Glutamatergic neuron (in vitro differentiated cells): ENCODE data around the gene GNAZ. TPM values are rescaled to one million over a fixed set of nuclear protein-coding genes. Genes with fewer than 3 reads are reported as not detected.

Experiments used
- DNase-seq: peaks from one replicate; pipeline ENCODE4 v3.0.0; 2022
- H3K27ac Mint-ChIP-seq: one replicate; pipeline ENCODE4 v1.8.0; 2020; ENCODE audit warnings: mild to moderate bottlenecking, mixed read lengths, inconsistent platforms; ENCODE audit not compliant: unreplicated experiment
- H3K27me3 Mint-ChIP-seq: one replicate; pipeline ENCODE4 v1.8.0; 2020; ENCODE audit warnings: mild to moderate bottlenecking, moderate library complexity, mixed read lengths, inconsistent platforms; ENCODE audit not compliant: unreplicated experiment
- H3K36me3 Mint-ChIP-seq: one replicate; pipeline ENCODE4 v1.8.0; 2020; ENCODE audit warnings: mild to moderate bottlenecking, mixed read lengths, inconsistent platforms; ENCODE audit not compliant: unreplicated experiment
- H3K4me1 Mint-ChIP-seq: one replicate; pipeline ENCODE4 v1.8.0; 2020; ENCODE audit warnings: mild to moderate bottlenecking, low read depth, mixed read lengths, inconsistent platforms; ENCODE audit not compliant: unreplicated experiment
- H3K4me3 Mint-ChIP-seq: one replicate; pipeline ENCODE4 v1.8.0; 2020; ENCODE audit warnings: mild to moderate bottlenecking, mixed read lengths, inconsistent platforms; ENCODE audit not compliant: unreplicated experiment
- H3K9me3 Mint-ChIP-seq: one replicate; pipeline ENCODE4 v1.8.0; 2020; ENCODE audit warnings: mild to moderate bottlenecking, moderate library complexity, mixed read lengths, inconsistent platforms; ENCODE audit not compliant: unreplicated experiment
- CTCF ChIP-seq: fragments of 200-600 bp; sonication (generic); IDR thresholded peaks from one replicate; pipeline ENCODE4 v1.5.0; 2021; ENCODE audit not compliant: partially characterized antibody, unreplicated experiment
- total RNA-seq: library from RNA; stranded (reverse); fragmentation: NEBNext Ultra II Directional; extraction: Animal tissue kit (Norgen Biotek cat#: 25700); gene quantifications from one replicate; pipeline ENCODE4 v1.2.1, GENCODE V29; 2021; ENCODE audit not compliant: unreplicated experiment

Gene GNAZ
- total RNA-seq, 1 donor from 2014 or later: 82.5 TPM

GRCh38 chr22:23106906-23107367 lies 36.6 kb downstream of the GNAZ start:
- TF ChIP-seq CTCF: no peak
- no peak for DNase-seq
- peaks cover 14% of the 10 kb centered on the region for H3K9me3 Mint-ChIP-seq
- H3K36me3 Mint-ChIP-seq: no peaks in the 10 kb centered on the region
- peaks cover 37% of the 10 kb centered on the region for H3K4me1 Mint-ChIP-seq
- H3K27me3 Mint-ChIP-seq: peaks cover 14% of the 10 kb centered on the region
- H3K4me3 Mint-ChIP-seq: no peak overlapping the region
- peak overlapping the region; percentile 86 for H3K27ac Mint-ChIP-seq

- peak overlapping the region; percentile 86 for H3K27ac Mint-ChIP-seq
- H3K27me3 Mint-ChIP-seq: peaks cover 12% of the 10 kb centered on the region
- H3K9me3 Mint-ChIP-seq: peaks cover 20% of the 10 kb centered on the region
- no peak for TF ChIP-seq CTCF
- peaks cover 43% of the 10 kb centered on the region for H3K4me1 Mint-ChIP-seq
- no peak for DNase-seq
- no peaks in the 10 kb centered on the region for H3K36me3 Mint-ChIP-seq
- H3K4me3 Mint-ChIP-seq: peak overlapping the region; percentile 70
Measured at GRCh38 chr22:23107487-23108248, 37.3 kb downstream of the GNAZ start.

- peaks cover 27% of the 10 kb centered on the region for H3K9me3 Mint-ChIP-seq
- peaks cover 16% of the 10 kb centered on the region for H3K27me3 Mint-ChIP-seq
- no peak overlapping the region for H3K27ac Mint-ChIP-seq
Measured at GRCh38 chr22:23108249-23109078, 38.1 kb downstream of the GNAZ start.

GRCh38 chr22:23109079-23109347 lies 38.7 kb downstream of the GNAZ start:
- Mint-ChIP-seq H3K36me3 (no peaks in the 10 kb centered on the region), H3K9me3 (peaks cover 27% of the 10 kb centered on the region), H3K27ac (no peak overlapping the region), H3K4me1 (peaks cover 42% of the 10 kb centered on the region), H3K27me3 (peaks cover 16% of the 10 kb centered on the region), H3K4me3 (no peak overlapping the region)
- DNase-seq: no peak
- no peak for TF ChIP-seq CTCF

More at GRCh38 chr22:23108249-23109078, 38.1 kb downstream of the GNAZ start:
- DNase-seq: no peak
- no peak for TF ChIP-seq CTCF
- Mint-ChIP-seq H3K4me3 (no peak overlapping the region), H3K36me3 (no peaks in the 10 kb centered on the region), H3K4me1 (peaks cover 44% of the 10 kb centered on the region)
